Lung (tissue), 12 donors: ENCODE data around the gene PTGES3L. TPM values are rescaled to one million over a fixed set of nuclear protein-coding genes. Genes with fewer than 3 reads are reported as not detected.

ENCODE experiments used
- ATAC-seq: fragments of 200-7000 bp; cut with Tn5 transposase; one replicate; pipeline ENCODE4 v1.9.1; 2020; ENCODE audit warnings: moderate number of reproducible peaks; ENCODE audit not compliant: insufficient read depth, low FRiP score
- DNase-seq, 3 donors: peaks; one replicate each; pipeline ENCODE4 v3.0.0-alpha.2; 2013 to 2017
- H3K27ac ChIP-seq, 2 donors: one replicate each; pipeline ENCODE4 v1.5.1; 2013; ENCODE audit warnings: mild to moderate bottlenecking in 2 of 2, moderate library complexity in 2 of 2, control low read depth in 1 of 2, inconsistent platforms in 1 of 2, low read depth in 1 of 2, low read length in 1 of 2
- H3K27me3 ChIP-seq, 3 donors: one replicate each; pipeline ENCODE4 v1.5.1; 2013; ENCODE audit warnings: low read length in 2 of 3; ENCODE audit not compliant: control insufficient read depth in 3 of 3, insufficient read depth in 3 of 3
- H3K36me3 ChIP-seq, 4 donors: one replicate each; pipeline ENCODE4 v1.5.1; 2013; ENCODE audit warnings: low read length in 4 of 4, mild to moderate bottlenecking in 1 of 4, moderate library complexity in 1 of 4; ENCODE audit not compliant: control insufficient read depth in 4 of 4, insufficient read depth in 4 of 4
- H3K4me1 ChIP-seq, 5 donors: one replicate each; pipeline ENCODE4 v1.5.1; 2013; ENCODE audit warnings: low read length in 5 of 5, mild to moderate bottlenecking in 2 of 5, moderate library complexity in 1 of 5; ENCODE audit not compliant: control insufficient read depth in 5 of 5, insufficient read depth in 5 of 5
- H3K4me3 ChIP-seq: one replicate; pipeline ENCODE4 v1.5.1; 2013; ENCODE audit warnings: mild to moderate bottlenecking, control low read depth, moderate library complexity
- H3K9ac ChIP-seq, 2 donors: one replicate each; pipeline ENCODE4 v1.5.1; 2013; ENCODE audit warnings: low read length in 2 of 2, control low read depth in 1 of 2; ENCODE audit not compliant: insufficient read depth in 1 of 2
- H3K9me3 ChIP-seq, 4 donors: one replicate each; pipeline ENCODE4 v1.5.1; 2013; ENCODE audit warnings: low read length in 3 of 4, mild to moderate bottlenecking in 1 of 4, moderate library complexity in 1 of 4; ENCODE audit not compliant: control insufficient read depth in 4 of 4, insufficient read depth in 3 of 4
- WGBS, 2 donors: extraction: QIAGEN DNeasy Blood & Tissue Kit; methylation state at CpG; one replicate each; pipeline ENCODE4 v1.1.7; 2013; 5-methylcytosine and 5-hydroxymethylcytosine counted together
- polyA plus RNA-seq, 2 donors: library from polyadenylated mRNA; stranded (reverse); fragments of 200-250 nt; gene quantifications; one replicate each; pipeline ENCODE4 v1.2.1, GENCODE V29; 2013
- total RNA-seq, 2 donors: library from RNA; depleted of rRNA in 1 of 2; stranded (reverse); fragments of >200 nt in 1 of 2; gene quantifications; one replicate each; pipeline ENCODE4 v1.2.1, GENCODE V29; 2014 to 2021
- TF ChIP-seq, protein P1 (sequence below): IDR thresholded peaks from 2 replicates; pipeline ENCODE4 v1.5.1; 2012; ENCODE audit warnings: mild to moderate bottlenecking; ENCODE audit errors: control extremely low read depth, extremely low read depth
- donor health status: control.
- donor health status: control.
- donor health status: Bipolar disorder and iron deficiency.
- donor health status: healthy.
- donor health status: DM: yes; HTN: yes; CAD: no.

The PTGES3L gene
- total and polyA plus RNA-seq, 4 donors: 0.43 to 1.8 (median 0.91) TPM

DNA sequence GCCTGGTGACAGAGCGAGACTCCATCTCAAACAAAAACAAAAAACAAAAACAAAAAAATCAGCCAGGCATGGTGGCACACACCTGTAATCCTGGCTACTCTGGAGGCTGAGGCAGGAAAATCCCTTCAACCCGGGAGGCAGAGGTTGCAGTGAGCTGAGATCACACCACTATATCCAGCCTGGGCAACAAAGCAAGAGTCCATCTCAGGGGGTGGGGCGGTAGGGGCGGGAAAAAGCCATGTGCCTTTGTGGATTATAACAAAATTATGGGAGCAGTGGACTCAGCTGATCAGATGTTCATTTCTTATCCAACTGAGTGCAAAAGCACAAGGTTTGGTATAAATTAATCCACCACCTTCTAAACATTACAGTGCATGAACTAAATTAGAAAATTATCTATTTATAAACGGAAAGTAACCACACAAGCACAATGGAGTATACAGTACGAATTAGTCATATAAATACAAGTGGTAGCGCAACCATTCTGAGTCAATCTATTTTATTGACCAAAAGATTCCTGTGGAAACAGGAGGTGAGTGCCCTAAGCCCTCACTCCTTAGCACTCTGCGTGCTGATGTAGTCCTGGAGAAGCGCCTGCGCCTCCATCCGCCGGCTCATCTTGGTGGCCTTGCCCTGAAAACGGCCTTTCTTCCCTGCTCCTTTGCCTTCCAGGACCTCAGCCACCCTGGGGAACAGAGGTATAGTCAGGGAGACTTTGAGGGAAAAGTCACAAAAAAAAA, 29.7 kb downstream of the PTGES3L start:
- ATAC-seq: no peak
- Histone ChIP-seq H3K9me3 (no peaks in the 10 kb centered on the region), H3K9ac (no peak overlapping the region), H3K36me3 (peaks cover 25 to 40% (median 26%) of the 10 kb centered on the region in 4 donors), H3K4me3 (no peak overlapping the region), H3K27ac (no peak overlapping the region), H3K27me3 (no peaks in the 10 kb centered on the region), H3K4me1 (no peaks in the 10 kb centered on the region)
- 94 to 97% methylated on average over 13 of the region's 13 CpGs for WGBS, 2 donors
- DNase-seq: no peak
- TF ChIP-seq, protein P1, sequence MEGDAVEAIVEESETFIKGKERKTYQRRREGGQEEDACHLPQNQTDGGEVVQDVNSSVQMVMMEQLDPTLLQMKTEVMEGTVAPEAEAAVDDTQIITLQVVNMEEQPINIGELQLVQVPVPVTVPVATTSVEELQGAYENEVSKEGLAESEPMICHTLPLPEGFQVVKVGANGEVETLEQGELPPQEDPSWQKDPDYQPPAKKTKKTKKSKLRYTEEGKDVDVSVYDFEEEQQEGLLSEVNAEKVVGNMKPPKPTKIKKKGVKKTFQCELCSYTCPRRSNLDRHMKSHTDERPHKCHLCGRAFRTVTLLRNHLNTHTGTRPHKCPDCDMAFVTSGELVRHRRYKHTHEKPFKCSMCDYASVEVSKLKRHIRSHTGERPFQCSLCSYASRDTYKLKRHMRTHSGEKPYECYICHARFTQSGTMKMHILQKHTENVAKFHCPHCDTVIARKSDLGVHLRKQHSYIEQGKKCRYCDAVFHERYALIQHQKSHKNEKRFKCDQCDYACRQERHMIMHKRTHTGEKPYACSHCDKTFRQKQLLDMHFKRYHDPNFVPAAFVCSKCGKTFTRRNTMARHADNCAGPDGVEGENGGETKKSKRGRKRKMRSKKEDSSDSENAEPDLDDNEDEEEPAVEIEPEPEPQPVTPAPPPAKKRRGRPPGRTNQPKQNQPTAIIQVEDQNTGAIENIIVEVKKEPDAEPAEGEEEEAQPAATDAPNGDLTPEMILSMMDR: no peak

DNA sequence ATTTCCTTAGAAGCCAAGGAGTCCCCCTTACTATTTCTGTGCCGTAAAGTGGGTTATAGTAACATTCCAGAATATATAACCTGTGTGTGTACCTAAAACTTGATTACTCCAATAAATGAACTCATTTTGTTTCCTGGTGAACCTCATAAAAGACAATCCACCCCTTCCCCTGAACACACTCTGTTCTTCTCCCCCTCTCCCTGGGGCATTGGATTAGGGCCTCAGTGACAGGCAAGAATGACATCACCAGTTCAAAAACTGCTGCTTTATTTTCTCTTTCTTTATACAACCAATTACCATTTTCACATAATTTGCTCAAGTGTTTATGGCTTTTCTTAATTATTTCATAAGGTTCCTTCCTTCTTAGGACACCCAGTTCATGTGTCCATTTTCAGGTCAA, 33.1 kb downstream of the PTGES3L start:
- TF ChIP-seq, protein P1: no peak
- Histone ChIP-seq H3K9me3 (no peaks in the 10 kb centered on the region), H3K4me3 (no peak overlapping the region), H3K36me3 (peaks cover 3 to 24% (median 12%) of the 10 kb centered on the region in 4 donors), H3K27me3 (no peaks in the 10 kb centered on the region), H3K4me1 (peaks cover 0 to 1% (median 0%) of the 10 kb centered on the region in 5 donors), H3K27ac (no peak overlapping the region), H3K9ac (no peak overlapping the region)
- 92 to 98% methylated on average over 1 of the region's 1 CpG for WGBS, 2 donors
- no peak for DNase-seq
- no peak for ATAC-seq

GRCh38 chr17:42944211-42944610, 35.7 kb downstream of the PTGES3L start:
- Histone ChIP-seq H3K27me3 (no peaks in the 10 kb centered on the region), H3K9ac (no peak overlapping the region), H3K36me3 (peaks cover 0 to 9% (median 2%) of the 10 kb centered on the region in 4 donors), H3K27ac (no peak overlapping the region), H3K4me3 (no peak overlapping the region), H3K9me3 (no peaks in the 10 kb centered on the region), H3K4me1 (peaks cover 0 to 1% (median 0%) of the 10 kb centered on the region in 5 donors)
- WGBS, 2 donors: 40 to 48% methylated on average over 3 of the region's 3 CpGs
- TF ChIP-seq, protein P1: no peak
- ATAC-seq (no peak), DNase-seq (peak; percentile 18 to 55 (median 35))
